HG03575 (cell line): ENCODE data around the gene CILP2.

Experiments
- ATAC-seq: cut with Tn5 transposase; IDR thresholded peaks from one replicate; pipeline ENCODE4 v1.9.1; 2021; ENCODE audit not compliant: unreplicated experiment, insufficient number of reproducible peaks, low FRiP score; ENCODE audit errors: extremely low read depth

Gene CILP2

GRCh38 chr19:19538061-19538784 is at the start of gene CILP2:
Gene CILP2 (plus strand): TSS chr19:19538265. CDS start chr19:19538350, 85 bp downstream.
- ATAC-seq = no peak

- no peak for ATAC-seq
These were observed 49.0 kb upstream of the CILP2 start for GRCh38 chr19:19488875-19489690.

- ATAC-seq = no peak
These were observed 48.3 kb upstream of the CILP2 start for GRCh38 chr19:19489804-19490204.

GRCh38 chr19:19490214-19490968 is 47.7 kb upstream of the CILP2 start:
- no peak for ATAC-seq

GRCh38 chr19:19491321-19492025 is 46.6 kb upstream of the CILP2 start:
- no peak for ATAC-seq

GRCh38 chr19:19492026-19492610 is 45.9 kb upstream of the CILP2 start:
- no peak for ATAC-seq

GRCh38 chr19:19493841-19494546 is 44.1 kb upstream of the CILP2 start:
- no peak for ATAC-seq

GRCh38 chr19:19495614-19496603 is 42.2 kb upstream of the CILP2 start:
- ATAC-seq = no peak

- ATAC-seq = no peak
These were observed 39.6 kb upstream of the CILP2 start for GRCh38 chr19:19498255-19498991.

- no peak for ATAC-seq
These were observed 38.6 kb upstream of the CILP2 start for GRCh38 chr19:19499272-19499995.

- ATAC-seq = no peak
These were observed 37.0 kb upstream of the CILP2 start for GRCh38 chr19:19500975-19501644.

- ATAC-seq = no peak
These were observed 36.3 kb upstream of the CILP2 start for GRCh38 chr19:19501798-19502197.

GRCh38 chr19:19502281-19502680 is 35.8 kb upstream of the CILP2 start:
- no peak for ATAC-seq

GRCh38 chr19:19502808-19503602 is 35.1 kb upstream of the CILP2 start:
- no peak for ATAC-seq
